ENCODE data around the gene PTK7.
A peak's percentile ranks its signal among the peaks of the same experiment; 100 is the strongest.
"Not testable (repeated sequence)": the region's sequence is repeated elsewhere in the genome, so short reads cannot be mapped to it uniquely, and the experiment has no call there.

Gene PTK7

DNA sequence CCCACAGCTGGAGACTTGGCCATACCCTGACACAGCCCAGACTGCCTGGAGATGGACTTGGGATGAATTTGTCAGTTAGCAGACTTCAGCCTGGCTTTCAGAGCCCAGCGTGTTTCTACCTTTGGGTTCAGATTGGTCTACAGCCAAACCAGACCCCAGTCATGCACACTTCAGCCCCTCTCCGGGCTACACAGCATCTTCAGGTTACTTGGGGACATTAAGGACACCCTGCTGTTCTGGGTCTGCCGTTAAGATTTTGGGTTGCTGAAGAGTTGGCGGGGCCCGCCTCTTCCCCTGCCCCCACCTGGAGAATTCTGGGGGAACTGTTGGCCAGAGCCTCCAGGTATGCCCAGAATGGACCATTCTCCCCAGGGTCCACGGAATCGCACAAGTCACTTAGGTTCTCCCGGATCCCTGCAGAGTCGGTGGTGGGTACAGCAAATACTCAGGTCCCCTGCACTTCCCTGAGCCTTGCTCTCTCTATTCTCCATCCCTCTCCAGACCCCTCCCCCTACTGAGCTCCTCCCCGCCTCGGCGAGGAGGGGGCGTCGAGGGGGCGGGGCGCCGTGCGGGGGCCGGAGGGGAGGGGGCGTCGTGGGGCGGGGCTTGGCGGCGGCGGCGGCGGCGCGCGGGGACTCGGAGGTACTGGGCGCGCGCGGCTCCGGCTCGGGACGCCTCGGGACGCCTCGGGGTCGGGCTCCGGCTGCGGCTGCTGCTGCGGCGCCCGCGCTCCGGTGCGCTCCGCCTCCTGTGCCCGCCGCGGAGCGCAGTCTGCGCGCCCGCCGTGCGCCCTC lies at the start of gene PTK7:
Gene PTK7 (plus strand): TSS at position 645 of the 794 bp plus-strand sequence. CDS start 175 bp downstream, outside the sequence.
- no peak for DNase-seq (ENCODE audit: low spot score)

GRCh38 chr6:43026365-43026764 lies 49.7 kb upstream of the PTK7 start:
- no peak for DNase-seq (ENCODE audit: low spot score)

DNA sequence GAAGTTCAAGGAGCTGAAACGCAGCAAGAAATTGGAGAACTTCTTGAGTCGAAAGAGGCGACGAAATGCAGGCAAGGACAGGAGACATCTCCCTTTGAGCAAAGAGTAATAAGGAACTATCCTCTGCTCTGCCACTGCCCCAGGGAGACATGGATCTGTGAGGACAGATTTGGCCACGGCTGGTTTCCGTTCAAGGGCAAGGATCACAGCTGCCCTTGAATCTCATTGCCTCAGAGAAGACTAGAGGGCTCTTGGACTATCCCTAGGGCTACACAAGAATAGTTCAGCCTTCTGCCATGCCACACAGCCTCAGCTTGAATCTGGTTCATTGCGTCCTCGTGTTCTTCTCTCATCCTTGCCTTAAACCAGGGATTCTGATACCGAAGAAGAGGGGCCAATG lies 47.0 kb upstream of the PTK7 start:
- no peak for DNase-seq (ENCODE audit: low spot score)

GRCh38 chr6:43032326-43032725 lies 43.8 kb upstream of the PTK7 start:
- no peak for DNase-seq (ENCODE audit: low spot score)

DNA sequence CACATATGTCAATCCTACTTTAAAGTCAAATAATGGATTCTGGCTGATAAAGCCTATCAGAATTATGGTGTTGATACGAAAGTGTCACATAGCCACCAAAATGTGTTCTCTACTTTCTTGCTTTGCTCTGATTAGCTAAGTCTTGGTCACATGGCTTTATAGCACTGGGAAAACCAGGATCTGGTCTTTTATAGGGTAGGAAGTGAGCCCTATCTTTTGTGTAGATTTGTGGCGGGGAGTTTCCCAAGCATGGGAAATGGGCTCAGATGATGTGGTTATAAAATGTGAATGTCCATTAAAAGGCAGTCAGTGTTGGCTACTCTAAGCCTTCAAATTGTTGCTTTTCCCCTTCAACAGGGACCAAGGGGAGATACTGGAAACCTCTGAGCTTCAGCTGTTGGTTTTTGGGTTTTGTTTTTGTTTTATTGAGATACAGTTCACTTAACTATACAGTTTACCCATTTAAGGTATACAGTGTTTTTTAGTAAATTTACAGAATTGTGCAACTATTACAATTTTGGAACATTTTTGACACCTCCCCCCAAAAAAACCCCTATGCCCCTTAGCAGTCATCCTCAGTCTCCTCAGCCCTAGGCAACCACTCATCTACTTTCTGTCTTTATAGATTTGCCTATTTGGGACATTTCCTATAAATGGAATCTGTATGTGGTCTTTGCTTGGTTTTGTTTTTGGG lies 42.5 kb upstream of the PTK7 start:
- no peak for DNase-seq (ENCODE audit: low spot score)

- no peak for DNase-seq (ENCODE audit: low spot score)
Observed at GRCh38 chr6:43034190-43034525, 42.0 kb upstream of the PTK7 start.

GRCh38 chr6:43035495-43036194 lies 40.5 kb upstream of the PTK7 start:
- no peak for DNase-seq (ENCODE audit: low spot score)

GRCh38 chr6:43036712-43037111 lies 39.4 kb upstream of the PTK7 start:
- DNase-seq (ENCODE audit: low spot score): no peak

DNA sequence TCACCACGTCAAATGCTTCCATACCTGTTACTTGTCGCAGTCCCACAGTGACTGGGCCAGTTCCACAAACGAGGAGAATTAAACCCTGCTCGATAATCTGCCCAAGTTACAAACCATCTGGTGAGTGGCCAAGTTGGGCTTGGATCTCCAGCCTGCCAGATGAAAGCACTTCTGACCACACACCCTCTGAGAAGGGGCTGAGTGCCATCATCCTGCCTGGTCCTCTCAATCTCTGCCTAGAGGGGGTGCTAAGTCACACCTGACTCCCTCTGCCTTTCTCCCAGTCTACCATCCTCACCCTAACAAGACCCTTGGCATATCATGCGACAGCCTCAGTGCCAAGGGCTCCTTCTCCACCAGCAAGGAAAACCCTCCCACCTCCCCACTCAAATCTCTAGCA lies 38.9 kb upstream of the PTK7 start:
- no peak for DNase-seq (ENCODE audit: low spot score)

DNA sequence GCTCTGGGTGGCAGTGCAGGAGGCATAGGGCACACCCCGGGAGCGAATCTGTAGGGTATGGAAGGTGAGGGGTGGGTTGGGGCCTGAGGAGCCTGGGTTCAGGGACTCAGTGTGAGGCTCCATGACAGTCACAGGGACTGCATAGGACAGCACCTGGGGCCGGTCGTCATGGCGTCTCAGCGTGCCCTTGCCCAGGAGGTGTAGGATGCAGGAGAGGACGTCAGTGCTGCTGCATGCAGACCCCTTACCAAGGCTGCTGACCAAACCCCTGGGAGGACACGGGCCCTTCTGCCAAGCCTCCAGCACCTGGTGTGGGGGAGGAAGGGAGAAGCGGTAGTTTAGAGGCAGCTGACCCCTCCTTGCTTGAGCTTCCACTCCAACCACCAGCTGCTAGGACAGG lies 38.4 kb upstream of the PTK7 start:
- DNase-seq (ENCODE audit: low spot score): no peak

DNA sequence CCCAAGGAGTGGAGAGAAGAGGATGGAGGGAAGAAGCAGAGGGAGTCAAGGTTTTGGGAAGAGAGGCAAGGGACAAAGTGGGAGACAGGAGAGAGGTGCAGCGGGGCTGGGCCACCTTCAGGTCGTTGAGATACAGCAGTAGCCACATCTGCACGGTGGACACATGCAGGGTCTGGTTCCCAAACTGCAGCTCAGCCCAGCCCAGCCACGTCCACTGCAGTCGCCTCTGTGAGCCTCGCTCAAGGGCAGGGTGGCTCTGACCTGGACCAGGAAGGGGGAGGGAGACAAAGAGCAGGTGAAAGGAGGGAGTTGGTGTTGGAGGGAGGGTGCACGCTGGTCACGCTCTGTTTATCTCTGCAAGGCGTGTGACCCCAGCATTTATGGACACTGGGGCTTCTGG lies 37.4 kb upstream of the PTK7 start:
- DNase-seq (ENCODE audit: low spot score): no peak

- no peak for DNase-seq (ENCODE audit: low spot score)
Observed at GRCh38 chr6:43040542-43041257, 35.4 kb upstream of the PTK7 start.

DNA sequence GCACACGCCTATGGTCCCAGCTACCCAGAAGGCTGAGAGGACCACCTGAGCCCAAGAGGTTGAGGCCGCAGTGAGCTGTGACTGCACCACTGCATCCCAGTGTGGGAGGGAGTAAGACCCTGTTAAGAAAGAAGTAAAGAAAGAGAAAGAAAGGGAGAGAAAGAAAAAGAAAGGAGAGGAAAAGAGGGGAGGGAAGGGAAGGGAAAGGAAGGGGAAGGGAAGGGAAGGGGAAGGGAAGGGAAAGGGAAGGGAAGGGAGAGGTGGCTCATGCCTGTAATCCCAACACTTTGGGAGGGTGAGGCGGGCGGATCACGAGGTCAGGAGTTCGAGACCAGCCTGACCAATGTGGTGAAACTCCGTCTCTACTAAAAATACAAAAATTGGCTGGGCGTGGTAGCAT lies 34.6 kb upstream of the PTK7 start:
- not testable (repeated sequence) for DNase-seq (ENCODE audit: low spot score)

DNA sequence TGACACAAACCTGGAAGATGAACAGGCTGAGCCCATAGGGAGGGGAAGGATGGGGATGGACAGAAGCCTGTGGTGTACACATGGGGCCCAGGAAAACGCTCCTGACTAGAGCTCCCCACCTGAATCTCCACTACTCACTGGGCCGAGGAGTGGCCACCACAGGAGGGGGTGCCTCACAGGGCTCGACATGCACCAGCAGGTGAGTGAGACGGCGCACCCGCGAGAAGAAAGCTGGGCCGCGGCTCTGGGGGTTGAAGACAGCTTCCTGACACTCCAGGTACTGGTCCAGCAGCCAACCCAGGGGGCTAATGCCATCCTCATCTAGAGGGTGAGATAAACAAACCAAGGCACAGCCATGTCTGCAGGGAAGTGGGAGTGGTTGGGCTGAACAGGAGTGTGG lies 32.8 kb upstream of the PTK7 start:
- no peak for DNase-seq (ENCODE audit: low spot score)

- no peak for DNase-seq (ENCODE audit: low spot score)
Observed at GRCh38 chr6:43045371-43045930, 30.7 kb upstream of the PTK7 start.

DNA sequence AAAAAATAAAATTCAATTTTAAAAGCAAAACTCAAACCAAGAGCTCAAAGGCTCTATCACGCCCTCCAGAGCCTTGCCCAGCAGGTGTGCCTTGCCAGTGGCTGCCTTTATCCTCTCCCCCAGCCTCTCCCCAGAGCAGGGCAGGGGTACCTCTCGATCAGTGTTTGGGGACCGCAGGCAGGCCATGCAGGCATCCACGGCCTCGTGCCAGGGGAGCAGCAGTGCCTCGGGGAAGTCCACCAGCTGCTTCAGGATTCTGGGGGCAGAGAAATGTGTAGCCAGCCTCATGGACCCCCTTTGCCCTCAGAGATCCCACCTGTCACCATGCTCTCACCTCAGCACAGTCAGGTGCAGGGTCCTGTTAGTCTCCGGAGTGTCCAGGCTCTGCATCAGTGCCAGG lies 28.1 kb upstream of the PTK7 start:
- no peak for DNase-seq (ENCODE audit: low spot score)

DNA sequence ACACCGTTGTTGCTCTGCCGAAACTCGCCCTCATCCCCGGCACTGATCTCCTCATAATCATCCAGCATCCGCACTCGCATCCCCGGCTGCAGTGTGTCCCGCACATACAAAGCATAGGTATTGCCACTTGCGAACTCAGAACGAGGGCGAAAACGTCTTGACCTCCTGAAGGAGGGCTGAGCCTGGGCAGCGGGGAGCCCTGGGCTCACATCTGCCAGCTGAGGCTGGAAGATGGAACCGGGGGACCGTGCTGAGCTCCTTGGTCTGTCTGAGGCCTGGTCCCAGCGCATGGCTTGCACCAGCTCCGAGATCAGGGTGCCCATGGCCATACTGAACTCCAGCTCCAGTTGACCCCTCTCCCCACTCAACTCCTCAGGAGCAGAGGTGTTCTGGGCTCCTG lies 25.1 kb upstream of the PTK7 start:
- DNase-seq (ENCODE audit: low spot score): no peak

DNA sequence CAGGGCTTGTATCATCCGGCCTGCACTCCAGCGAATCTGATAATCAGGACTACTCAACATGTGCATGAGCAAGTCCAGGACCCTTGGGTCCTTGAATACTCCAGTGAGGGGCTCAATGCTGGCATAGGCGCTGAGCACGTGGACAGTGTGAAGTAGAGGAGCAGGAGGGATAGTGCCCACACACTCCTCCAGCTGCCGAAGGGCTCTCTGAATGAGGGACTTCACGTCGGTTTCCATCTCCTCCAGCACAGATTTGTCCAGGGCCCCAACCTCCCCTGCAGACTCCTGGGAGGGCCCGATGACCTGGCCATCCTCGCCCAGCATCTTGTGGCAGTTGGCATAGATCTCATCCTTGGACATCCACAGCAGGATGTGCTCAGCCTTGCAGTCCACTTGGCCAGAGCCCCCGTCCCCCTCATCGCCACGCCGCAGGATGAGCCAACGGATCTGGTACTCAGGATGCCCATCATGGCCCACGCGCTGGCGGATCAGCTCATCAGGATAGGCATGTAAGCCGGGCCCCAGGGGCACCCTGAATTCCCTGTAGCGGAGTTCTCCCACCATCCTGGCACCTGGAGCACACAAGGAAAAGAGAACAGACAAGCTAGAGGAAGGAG lies 23.8 kb upstream of the PTK7 start:
- DNase-seq (ENCODE audit: low spot score): no peak

DNA sequence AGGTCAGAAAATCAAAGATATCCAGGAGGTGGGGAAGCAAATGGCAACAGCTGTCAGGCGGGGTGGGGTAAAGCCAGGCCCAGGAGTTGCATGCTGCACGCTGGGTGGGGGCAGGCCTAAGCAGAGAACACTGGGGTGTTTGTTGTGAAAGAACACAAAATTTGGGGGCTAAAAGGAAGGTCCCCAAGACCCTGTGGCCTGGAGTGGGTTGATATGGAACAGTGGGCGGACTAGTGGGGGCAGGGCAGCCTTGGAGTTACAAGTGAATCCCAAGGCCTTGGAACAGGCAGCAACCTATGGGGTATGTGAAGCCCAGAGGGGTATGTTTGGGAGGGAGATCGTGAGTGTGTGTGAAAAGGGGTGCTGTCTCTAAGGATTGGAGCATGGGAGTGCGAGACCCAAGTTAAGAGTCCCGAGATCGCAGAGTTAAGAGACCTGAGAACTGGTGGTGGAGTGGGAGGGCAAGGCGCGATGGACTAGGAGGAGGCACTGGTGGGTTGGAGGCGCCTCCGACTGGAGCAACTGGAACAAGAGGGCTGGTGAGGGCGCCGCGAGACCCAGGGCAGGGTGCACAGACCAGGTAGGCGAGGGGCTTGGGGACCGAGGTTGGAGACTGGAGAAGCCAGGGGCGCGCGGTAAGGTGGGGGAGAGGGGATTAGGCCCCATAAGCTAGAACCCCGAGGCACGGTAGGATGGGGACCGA lies 23.1 kb upstream of the PTK7 start:
- DNase-seq (ENCODE audit: low spot score): peak; percentile 39

- DNase-seq (ENCODE audit: low spot score): peak; percentile 99
Observed at GRCh38 chr6:43053545-43054205, 22.4 kb upstream of the PTK7 start, which contains the start of gene CUL7. Gene CUL7, minus strand, starts transcription at chr6:43053851. Its CDS starts 1,063 bp downstream, at chr6:43052788.

Measured in hepatic stellate cell (primary cell).